Inflammatory macrophage treated with lipopolysaccharide for 1 hour (primary cell): Measurements from ENCODE around the gene MREG.

Experiments
- DNase-seq, 2 donors: peaks; one replicate each; pipeline ENCODE4 v3.0.0-alpha.2; 2020 to 2022

MREG gene

GRCh38 chr2:216013080-216013909 is at the start of gene MREG:
MREG (minus strand) TSS chr2:216013551; CDS start chr2:216013327, 224 bp downstream.
- DNase-seq: peak; percentile 90 to 93

GRCh38 chr2:216059233-216059834 is 46.0 kb upstream of the MREG start:
- peak in 1 of 2 donors; percentile 9 for DNase-seq

GRCh38 chr2:216057688-216058193 is 44.4 kb upstream of the MREG start:
- peak; percentile 61 to 65 for DNase-seq

- DNase-seq: peak in 1 of 2 donors; percentile 4
Measured at GRCh38 chr2:216056739-216057138, 43.4 kb upstream of the MREG start.

- no peak for DNase-seq
Measured at GRCh38 chr2:216055680-216056079, 42.3 kb upstream of the MREG start.

- no peak for DNase-seq
Measured at GRCh38 chr2:216052420-216052819, 39.1 kb upstream of the MREG start.

- DNase-seq: no peak
Measured at GRCh38 chr2:216051350-216051749, 38.0 kb upstream of the MREG start.

GRCh38 chr2:216049452-216049851 is 36.1 kb upstream of the MREG start:
- no peak for DNase-seq

GRCh38 chr2:216047397-216047796 is 34.0 kb upstream of the MREG start:
- DNase-seq: no peak

- DNase-seq: no peak
Measured at GRCh38 chr2:216044883-216045486, 31.6 kb upstream of the MREG start.

GRCh38 chr2:216043949-216044348 is 30.6 kb upstream of the MREG start:
- no peak for DNase-seq

GRCh38 chr2:216041438-216041837 is 28.1 kb upstream of the MREG start:
- DNase-seq: no peak

- DNase-seq: no peak
Measured at GRCh38 chr2:216039918-216040317, 26.6 kb upstream of the MREG start.

GRCh38 chr2:216034065-216034464 is 20.7 kb upstream of the MREG start:
- peak; percentile 44 to 93 for DNase-seq

GRCh38 chr2:216033403-216033802 is 20.1 kb upstream of the MREG start:
- DNase-seq: no peak

- no peak for DNase-seq
Measured at GRCh38 chr2:216031960-216032689, 18.8 kb upstream of the MREG start.

- no peak for DNase-seq
Measured at GRCh38 chr2:216030216-216030615, 16.9 kb upstream of the MREG start.

- no peak for DNase-seq
Measured at GRCh38 chr2:216029416-216030129, 16.2 kb upstream of the MREG start.

- no peak for DNase-seq
Measured at GRCh38 chr2:216024779-216025336, 11.5 kb upstream of the MREG start.

GRCh38 chr2:216023055-216023648 is 9.8 kb upstream of the MREG start:
- DNase-seq: peak in 1 of 2 donors; percentile 75

- DNase-seq: no peak
Measured at GRCh38 chr2:216021768-216022565, 8.6 kb upstream of the MREG start.
